Measurements from ENCODE around the gene NPIPA5. TPM values are rescaled to one million over a fixed set of nuclear protein-coding genes. Genes with fewer than 3 reads are reported as not detected.
"Not testable (repeated sequence)": the region's sequence is repeated elsewhere in the genome, so short reads cannot be mapped to it uniquely, and the experiment has no call there.

Gene NPIPA5
- total RNA-seq, 6 experiments from 2014 or later: 0.21 to 0.66 (median 0.28) TPM; not detected in 1

DNA sequence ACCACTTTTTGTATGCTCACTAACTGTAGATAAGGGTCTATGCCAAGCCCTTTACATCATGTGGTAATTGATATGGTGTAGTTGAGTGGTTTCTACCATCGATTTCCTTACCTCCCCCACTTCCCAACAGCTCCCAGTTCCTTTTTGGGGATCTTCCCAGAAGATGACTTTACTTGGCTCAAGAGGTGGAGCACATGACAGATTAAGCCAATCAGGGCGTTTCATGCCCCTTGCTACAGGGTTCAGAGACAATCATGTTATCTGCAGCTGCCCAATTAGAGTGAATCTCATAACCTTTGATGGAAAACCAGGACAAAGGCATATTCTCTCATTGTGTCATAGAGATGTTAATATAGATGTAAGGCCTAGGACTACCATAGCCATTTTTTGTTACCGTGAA is 40.1 kb upstream of the NPIPA5 start:
- Mint-ChIP-seq H3K36me3 (ENCODE audit: low read depth) (no peaks in the 10 kb centered on the region), H3K27ac (no peak overlapping the region), H3K27me3 (ENCODE audit: insufficient read depth) (peaks cover 7% of the 10 kb centered on the region), H3K4me1 (ENCODE audit: low read depth) (peaks cover 24% of the 10 kb centered on the region), H3K4me3 (no peak overlapping the region), H3K9me3 (no peaks in the 10 kb centered on the region)
- TF ChIP-seq, protein P1, sequence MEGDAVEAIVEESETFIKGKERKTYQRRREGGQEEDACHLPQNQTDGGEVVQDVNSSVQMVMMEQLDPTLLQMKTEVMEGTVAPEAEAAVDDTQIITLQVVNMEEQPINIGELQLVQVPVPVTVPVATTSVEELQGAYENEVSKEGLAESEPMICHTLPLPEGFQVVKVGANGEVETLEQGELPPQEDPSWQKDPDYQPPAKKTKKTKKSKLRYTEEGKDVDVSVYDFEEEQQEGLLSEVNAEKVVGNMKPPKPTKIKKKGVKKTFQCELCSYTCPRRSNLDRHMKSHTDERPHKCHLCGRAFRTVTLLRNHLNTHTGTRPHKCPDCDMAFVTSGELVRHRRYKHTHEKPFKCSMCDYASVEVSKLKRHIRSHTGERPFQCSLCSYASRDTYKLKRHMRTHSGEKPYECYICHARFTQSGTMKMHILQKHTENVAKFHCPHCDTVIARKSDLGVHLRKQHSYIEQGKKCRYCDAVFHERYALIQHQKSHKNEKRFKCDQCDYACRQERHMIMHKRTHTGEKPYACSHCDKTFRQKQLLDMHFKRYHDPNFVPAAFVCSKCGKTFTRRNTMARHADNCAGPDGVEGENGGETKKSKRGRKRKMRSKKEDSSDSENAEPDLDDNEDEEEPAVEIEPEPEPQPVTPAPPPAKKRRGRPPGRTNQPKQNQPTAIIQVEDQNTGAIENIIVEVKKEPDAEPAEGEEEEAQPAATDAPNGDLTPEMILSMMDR (IDR thresholded peaks at IDR 0.05): no peak
- no peak for DNase-seq

DNA sequence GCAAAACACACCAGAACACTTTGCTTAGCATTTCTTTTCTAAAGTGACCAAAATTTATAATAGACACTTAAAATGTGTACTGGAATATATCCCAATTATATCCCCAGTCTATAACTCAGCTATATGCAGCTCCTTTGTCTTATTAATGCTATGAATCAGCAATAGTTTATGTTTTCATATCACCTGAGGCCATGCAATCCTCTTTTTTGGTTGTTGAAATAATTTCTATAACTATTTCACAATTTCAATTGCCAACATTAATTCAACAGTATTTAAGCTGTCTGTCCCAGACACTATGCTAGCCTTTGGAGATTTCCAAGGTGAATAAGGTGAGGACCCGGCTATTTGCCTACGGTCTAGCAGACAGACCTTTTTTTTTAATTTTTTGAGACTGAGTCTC is 39.1 kb upstream of the NPIPA5 start:
- Mint-ChIP-seq H3K27ac (no peak overlapping the region), H3K9me3 (no peaks in the 10 kb centered on the region), H3K4me3 (no peak overlapping the region), H3K4me1 (ENCODE audit: low read depth) (peaks cover 24% of the 10 kb centered on the region), H3K36me3 (ENCODE audit: low read depth) (no peaks in the 10 kb centered on the region), H3K27me3 (ENCODE audit: insufficient read depth) (peaks cover 7% of the 10 kb centered on the region)
- no peak for DNase-seq
- TF ChIP-seq, protein P1 (IDR thresholded peaks at IDR 0.05): no peak

DNA sequence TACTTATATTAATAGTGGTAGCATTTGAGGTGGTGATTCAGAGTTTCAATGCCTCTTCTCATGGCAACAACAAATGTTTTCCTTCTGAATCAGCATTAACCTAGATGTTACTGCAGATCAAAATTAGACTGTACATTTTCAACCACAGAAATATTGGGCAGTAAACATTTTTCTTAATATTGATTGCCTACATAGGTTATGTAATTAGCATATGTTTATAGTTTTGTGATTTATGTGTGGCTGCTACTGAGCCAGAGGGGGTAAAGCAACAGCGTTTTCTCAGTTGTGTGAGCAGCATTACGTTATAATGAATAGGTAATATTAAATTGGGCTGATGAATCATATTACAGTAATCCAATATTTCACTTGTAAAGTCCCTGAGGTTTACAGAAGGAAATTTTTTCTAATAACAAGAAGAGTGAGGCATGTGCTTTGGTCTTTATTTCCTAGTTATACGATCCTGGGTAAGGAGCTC is 37.5 kb upstream of the NPIPA5 start:
- Mint-ChIP-seq H3K27ac (peak overlapping the region; percentile 62), H3K4me3 (peak overlapping the region; percentile 48), H3K36me3 (ENCODE audit: low read depth) (no peaks in the 10 kb centered on the region), H3K4me1 (ENCODE audit: low read depth) (peaks cover 24% of the 10 kb centered on the region), H3K27me3 (ENCODE audit: insufficient read depth) (peaks cover 8% of the 10 kb centered on the region), H3K9me3 (no peaks in the 10 kb centered on the region)
- TF ChIP-seq, protein P1 (IDR thresholded peaks at IDR 0.05): no peak
- peak; percentile 63 for DNase-seq

DNA sequence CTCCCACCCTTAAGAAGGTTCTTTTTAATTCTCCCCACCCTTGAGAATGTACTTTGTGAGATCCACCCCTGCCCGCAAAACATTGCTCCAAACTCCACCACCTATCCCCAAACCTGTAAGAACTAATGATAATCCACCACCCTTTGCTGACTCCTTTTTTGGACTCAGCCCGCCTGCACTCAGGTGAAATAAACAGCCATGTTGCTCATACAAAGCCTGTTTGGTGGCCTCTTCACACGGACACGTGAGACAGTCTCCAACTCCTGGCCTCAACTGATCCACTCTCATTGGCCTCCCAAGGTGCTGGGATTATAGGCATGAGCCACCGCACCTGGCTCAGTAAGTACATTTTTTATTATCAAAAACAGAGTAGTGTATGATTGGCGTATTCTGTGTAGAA is 31.4 kb upstream of the NPIPA5 start:
- H3K36me3 Mint-ChIP-seq (ENCODE audit: low read depth); H3K4me1 Mint-ChIP-seq (ENCODE audit: low read depth); H3K27ac Mint-ChIP-seq; DNase-seq; H3K9me3 Mint-ChIP-seq; H3K4me3 Mint-ChIP-seq: not testable (repeated sequence)
- H3K27me3 Mint-ChIP-seq (ENCODE audit: insufficient read depth): peaks cover 15% of the 10 kb centered on the region

DNA sequence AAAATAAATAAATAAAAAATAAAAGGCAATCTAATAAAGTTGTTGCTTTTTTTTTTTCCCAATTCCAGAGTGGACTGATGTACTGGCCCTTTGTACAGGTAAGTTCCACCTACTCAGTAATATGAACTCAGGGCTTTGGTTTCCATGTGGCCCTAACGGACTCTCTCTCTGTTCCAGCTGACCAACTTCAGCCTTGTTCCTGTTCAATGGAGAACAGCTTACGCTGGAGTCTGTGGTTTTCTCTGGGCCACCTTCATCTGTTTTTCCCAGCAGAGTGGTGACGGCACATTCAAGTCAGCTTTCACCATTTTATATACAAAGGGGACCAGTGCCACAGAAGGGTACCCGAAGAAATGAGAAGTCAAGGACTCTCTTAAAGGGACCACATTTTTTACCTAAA is 29.7 kb upstream of the NPIPA5 start:
- not testable (repeated sequence) for DNase-seq; H3K4me1 Mint-ChIP-seq (ENCODE audit: low read depth); H3K9me3 Mint-ChIP-seq; H3K36me3 Mint-ChIP-seq (ENCODE audit: low read depth); H3K27ac Mint-ChIP-seq; H3K4me3 Mint-ChIP-seq
- peaks cover 14% of the 10 kb centered on the region for H3K27me3 Mint-ChIP-seq (ENCODE audit: insufficient read depth)

DNA sequence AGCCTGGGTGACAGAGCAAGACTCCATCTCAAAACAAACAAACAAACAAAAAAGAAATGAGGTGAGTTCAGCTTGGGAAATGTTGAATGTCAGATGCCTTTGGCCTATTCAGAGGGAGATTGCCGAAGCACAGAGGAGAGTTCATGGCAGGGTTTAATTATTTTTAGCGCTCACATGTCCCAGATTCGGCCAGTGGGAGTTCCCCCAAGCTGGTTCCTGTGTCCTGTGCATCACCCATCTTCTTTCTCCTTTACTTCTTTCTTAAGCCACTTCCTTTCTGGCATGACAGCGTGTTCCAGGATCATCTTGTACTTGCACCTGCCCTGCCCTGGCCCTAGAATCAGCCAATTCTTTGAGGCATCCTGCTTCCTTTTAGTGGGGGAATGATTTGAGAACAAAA is 26.7 kb upstream of the NPIPA5 start:
- no peaks in the 10 kb centered on the region for H3K36me3 Mint-ChIP-seq (ENCODE audit: low read depth)
- TF ChIP-seq, protein P1 (IDR thresholded peaks at IDR 0.05): no peak
- no peak for DNase-seq
- no peaks in the 10 kb centered on the region for H3K4me1 Mint-ChIP-seq (ENCODE audit: low read depth)
- no peak overlapping the region for H3K4me3 Mint-ChIP-seq
- H3K27ac Mint-ChIP-seq: no peak overlapping the region
- H3K27me3 Mint-ChIP-seq (ENCODE audit: insufficient read depth): peaks cover 20% of the 10 kb centered on the region
- no peaks in the 10 kb centered on the region for H3K9me3 Mint-ChIP-seq

DNA sequence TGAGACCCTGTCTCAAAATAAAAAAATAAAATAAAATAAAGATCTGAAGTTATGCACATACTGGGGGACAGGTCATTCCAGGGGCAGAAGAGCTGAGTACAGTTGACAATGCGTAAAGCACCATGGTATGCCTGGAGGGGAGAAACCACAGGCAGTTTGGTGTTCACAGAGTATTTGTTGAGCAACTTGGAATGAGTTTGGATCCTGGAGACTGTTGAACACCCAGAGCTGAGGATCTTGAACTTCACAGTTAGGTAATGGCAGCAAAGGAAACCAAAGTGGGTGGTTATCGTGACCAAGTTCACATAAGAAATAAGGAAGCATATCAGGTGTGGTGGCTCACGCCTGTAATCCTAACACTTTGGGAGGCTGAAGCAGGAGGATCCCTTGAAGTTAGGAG is 26.0 kb upstream of the NPIPA5 start:
- H3K4me3 Mint-ChIP-seq; H3K36me3 Mint-ChIP-seq (ENCODE audit: low read depth); H3K4me1 Mint-ChIP-seq (ENCODE audit: low read depth); H3K9me3 Mint-ChIP-seq; DNase-seq; H3K27ac Mint-ChIP-seq: not testable (repeated sequence)
- H3K27me3 Mint-ChIP-seq (ENCODE audit: insufficient read depth): peaks cover 24% of the 10 kb centered on the region
